K562 (cell line): ENCODE data around the gene COMMD2. TPM values are rescaled to one million over a fixed set of nuclear protein-coding genes. Genes with fewer than 3 reads are reported as not detected.

ENCODE experiments used
- ATAC-seq: fragments of 200-7000 bp; cut with Tn5 transposase; 3 replicates; pipeline ENCODE4 v1.9.1; 2020; ENCODE audit warnings: moderate library complexity
- BruUV-seq: library from RNA; stranded (reverse); fragments of 400-500 nt; replicated peaks from 2 replicates; lab custom pipeline; 2021; lab: Mats Ljungman, UMichigan
- CTCF ChIA-PET: fragments of 300-600 bp; formaldehyde crosslinking; extraction: SDS; loops from one replicate; lab custom pipeline; 2021; ENCODE audit warnings: low intra/inter-chr PET ratio; lab: Yijun Ruan, JAX
- POLR2A ChIA-PET: fragments of 300-600, 350-650 bp; sonication (Branson Sonifier 250); formaldehyde crosslinking; extraction: SDS; loops from one replicate; lab custom pipeline; 2021; ENCODE audit warnings: antibody characterized with exemption, inconsistent platforms; lab: Yijun Ruan, JAX
- DNase-seq, 4 experiments: peaks; one replicate each; pipeline versions ENCODE4 v3.0.0 to v3.0.0-alpha.2; 2011 to 2018; ENCODE audit warnings: low spot score in 3 of 4, mixed read lengths in 3 of 4; ENCODE audit errors: extremely low read depth in 1 of 4
- FAIRE-seq: peaks from 2 replicates; lab custom pipeline; 2011; peaks lifted over from hg19 to GRCh38; lab: Jason Lieb, UNC
- H2AFZ ChIP-seq: 2 replicates; pipeline ENCODE4 v1.6.0; 2011; ENCODE audit warnings: low read depth, low read length, control low read depth, inconsistent platforms
- H3K27ac ChIP-seq: fragments of 200-600 bp; 3 replicates; pipeline ENCODE4 v1.8.0; 2011; ENCODE audit warnings: low read depth, mild to moderate bottlenecking, control low read depth, inconsistent platforms, low read length, moderate library complexity, mixed read lengths; ENCODE audit errors: extremely low read depth
- H3K27me3 ChIP-seq, 2 experiments: fragments of 300-600 bp in 1 of 2; 2 replicates in 1 of 2; 3 replicates in 1 of 2; pipeline versions ENCODE4 v1.6.0 to v1.8.0; 2011; ENCODE audit warnings: inconsistent platforms in 2 of 2, low read length in 2 of 2, mild to moderate bottlenecking in 1 of 2, mixed read lengths in 1 of 2, moderate library complexity in 1 of 2; ENCODE audit not compliant: control insufficient read depth in 2 of 2, insufficient read depth in 2 of 2
- H3K36me3 ChIP-seq: fragments of 300-600 bp; 3 replicates; pipeline ENCODE4 v1.8.0; 2011; ENCODE audit warnings: mild to moderate bottlenecking, low read length, inconsistent platforms; ENCODE audit not compliant: control insufficient read depth, insufficient read depth
- H3K4me1 ChIP-seq, 2 experiments: fragments of 200-600 bp in 1 of 2; replicated peaks in 1 of 2; 2 replicates in 1 of 2; 3 replicates in 1 of 2; pipeline versions ENCODE4 v1.5.1 to v1.8.0; 2011; ENCODE audit warnings: inconsistent platforms in 2 of 2, low read length in 2 of 2, mild to moderate bottlenecking in 1 of 2, mixed read lengths in 1 of 2, moderate library complexity in 1 of 2; ENCODE audit not compliant: control insufficient read depth in 2 of 2, insufficient read depth in 2 of 2
- H3K4me2 ChIP-seq: 2 replicates; pipeline ENCODE4 v1.6.1; 2011; ENCODE audit warnings: low read length, control low read depth, inconsistent platforms, mixed read lengths; ENCODE audit not compliant: insufficient read depth
- H3K4me3 ChIP-seq: fragments of 200-600 bp; sonication (generic), shearing (Covaris generic); 2 replicates; pipeline ENCODE4 v1.5.1; 2016; ENCODE audit warnings: control low read depth, inconsistent platforms
- H3K79me2 ChIP-seq: fragments of 200-600 bp; 3 replicates; pipeline ENCODE4 v1.8.0; 2011; ENCODE audit warnings: low read length, inconsistent platforms; ENCODE audit not compliant: control insufficient read depth, insufficient read depth
- H3K9ac ChIP-seq, 2 experiments: 2 replicates each; pipeline versions ENCODE4 v1.6.0 to v1.6.1; 2011; ENCODE audit warnings: low read depth in 2 of 2, low read length in 2 of 2, control low read depth in 1 of 2, inconsistent platforms in 1 of 2, mild to moderate bottlenecking in 1 of 2, mixed read lengths in 1 of 2; ENCODE audit not compliant: insufficient read depth in 1 of 2
- H3K9me1 ChIP-seq: one replicate; pipeline ENCODE4 v1.6.0; 2011; ENCODE audit warnings: inconsistent platforms, mild to moderate bottlenecking, low read length, moderate library complexity; ENCODE audit not compliant: control insufficient read depth, insufficient read depth
- H3K9me3 ChIP-seq: replicated peaks from 2 replicates; pipeline ENCODE4 v1.5.1; 2011; ENCODE audit warnings: low read depth, low read length, inconsistent platforms; ENCODE audit not compliant: control insufficient read depth, insufficient read depth
- H4K20me1 ChIP-seq: replicated peaks from 2 replicates; pipeline ENCODE4 v1.6.1; 2011; ENCODE audit warnings: low read length, inconsistent platforms, mixed read lengths; ENCODE audit not compliant: control insufficient read depth, insufficient read depth
- ATF3 ChIP-seq, 2 experiments: fragments of 450-650 bp in 1 of 2; sonication (generic) in 1 of 2; formaldehyde crosslinking in 1 of 2; IDR thresholded peaks in 1 of 2; conservative IDR thresholded peaks in 1 of 2; 2 replicates each; pipeline versions ENCODE4 v1.6.1 to v1.8.1; 2016 to 2023; ENCODE audit warnings: mild to moderate bottlenecking in 2 of 2, moderate library complexity in 2 of 2, inconsistent platforms in 1 of 2, missing genetic modification reagents in 1 of 2
- ELK3 ChIP-seq: fragments of 450-650 bp; formaldehyde crosslinking; IDR thresholded peaks from 2 replicates; pipeline ENCODE4 v1.4.0; 2020; ENCODE audit warnings: mild to moderate bottlenecking
- ESRRB ChIP-seq: fragments of 250-450 bp; sonication (Bioruptor Pico); IDR thresholded peaks from 2 replicates; pipeline ENCODE4 v1.5.0; 2020; ENCODE audit warnings: mild to moderate bottlenecking, moderate library complexity, borderline replicate concordance
- ETV5 ChIP-seq: sonication (generic); formaldehyde crosslinking; IDR thresholded peaks from 2 replicates; pipeline ENCODE4 v1.4.0; 2020; ENCODE audit warnings: low read depth, mild to moderate bottlenecking, missing genetic modification reagents
- FOS ChIP-seq: IDR thresholded peaks from 3 replicates; pipeline ENCODE4 v1.6.1; 2011; ENCODE audit not compliant: insufficient read length; ENCODE audit errors: extremely low read depth
- ZBTB7A ChIP-seq: IDR thresholded peaks from 2 replicates; pipeline ENCODE4 v1.6.1; 2011; ENCODE audit warnings: low read depth, mild to moderate bottlenecking, low read length, moderate library complexity, borderline replicate concordance; ENCODE audit not compliant: control insufficient read depth
- ZNF3 ChIP-seq: fragments of 250-450 bp; sonication (Bioruptor Pico); IDR thresholded peaks from 2 replicates; pipeline ENCODE4 v1.5.0; 2021; ENCODE audit warnings: mild to moderate bottlenecking, moderate library complexity
- WGBS: fragments of 100-300 bp; shearing (Covaris generic); methylation state at CpG from one replicate; pipeline ENCODE4 v1.1.6; 2016; ENCODE audit warnings: low coverage, mixed read lengths; ENCODE audit not compliant: insufficient coverage; ENCODE audit errors: missing lambda C conversion rate; 5-methylcytosine and 5-hydroxymethylcytosine counted together
- in situ Hi-C: fragments of 300-500 bp; cut with MboI; formaldehyde crosslinking; loops from 4 replicates; pipeline ENCODE4 v1.15.0; 2018; ENCODE audit warnings: inconsistent platforms, mixed read lengths
- intact Hi-C: fragments of 100-400 bp; cut with micrococcal nuclease; formaldehyde crosslinking; loops from 2 replicates; pipeline ENCODE4 v1.14.2; 2022
- polyA plus RNA-seq, 8 experiments: library from polyadenylated mRNA; depleted of rRNA in 4 of 8; stranded (reverse) in 5 of 8; unstranded in 3 of 8; fragments of >200 nt; fragmentation: Nextera tagmentation in 2 of 8; fragmentation: Illumina TruSeq in 1 of 8; extraction: Ambion mirVana in 2 of 8; extraction: Trizol in 1 of 8; gene quantifications; 2 replicates each; pipeline versions ENCODE4 v1.2.1 to v1.2.3, GENCODE V29; 2011 to 2014; ENCODE audit warnings: inconsistent platforms in 1 of 8, missing spikeins in 1 of 8
- total RNA-seq, 7 experiments: library from RNA; depleted of rRNA in 6 of 7; stranded (reverse); fragments of >200 nt in 6 of 7; fragmentation: Illumina TruSeq in 2 of 7; extraction: Trizol in 2 of 7; gene quantifications; 2 replicates each; pipeline versions ENCODE4 v1.2.1 to v1.2.3, GENCODE V29; 2011 to 2021; ENCODE audit warnings: low replicate concordance in 1 of 7

Gene COMMD2
- total and polyA plus RNA-seq, 9 of the 15 experiments (the other 6 are each of a cell fraction or from before 2014, with no cell fraction given), result 25.8 to 102 (median 41.8) TPM

- Histone ChIP-seq H3K9ac (no peak overlapping the region), H3K9me3 (no peaks in the 10 kb centered on the region), H3K4me3 (no peak overlapping the region), H3K27me3 (no peaks in the 10 kb centered on the region), H3K27ac (no peak overlapping the region), H3K36me3 (no peaks in the 10 kb centered on the region), H3K79me2 (no peaks in the 10 kb centered on the region), H3K4me2 (no peak overlapping the region), H3K4me1 (no peaks in the 10 kb centered on the region), H3K9me1 (no peaks in the 10 kb centered on the region), H2AFZ (no peak overlapping the region), H4K20me1 (no peaks in the 10 kb centered on the region)
- WGBS, result 19% methylated on average over 3 of the region's 3 CpGs
- ChIA-PET POLR2A (interaction anchor here (1.0 kb wide), 1 partner anchor 10 kb away, joined by 3 read pairs; no protein-coding TSS in a partner anchor), CTCF (no interaction called here)
- DNase-seq (no peak), FAIRE-seq (no peak), ATAC-seq (no peak)
- no TSS peak for BruUV-seq
- in situ Hi-C loops, result no loop called here
- intact Hi-C loops, result no loop called here
- TF ChIP-seq FOS (no peak), ATF3 (IDR thresholded peaks at IDR 0.05) (no peak), ATF3 (CRISPR knock-in tag; conservative IDR thresholded peaks at IDR 0.05) (no peak), ZBTB7A (no peak), ETV5 (no peak), ZNF3 (CRISPR knock-in tag) (no peak), ESRRB (CRISPR knock-in tag) (no peak), ELK3 (CRISPR knock-in tag) (no peak)
Measured at GRCh38 chr3:149706905-149707304, 45.4 kb downstream of the COMMD2 start.
